Measurements from ENCODE around the gene ZSCAN21.

DNA sequence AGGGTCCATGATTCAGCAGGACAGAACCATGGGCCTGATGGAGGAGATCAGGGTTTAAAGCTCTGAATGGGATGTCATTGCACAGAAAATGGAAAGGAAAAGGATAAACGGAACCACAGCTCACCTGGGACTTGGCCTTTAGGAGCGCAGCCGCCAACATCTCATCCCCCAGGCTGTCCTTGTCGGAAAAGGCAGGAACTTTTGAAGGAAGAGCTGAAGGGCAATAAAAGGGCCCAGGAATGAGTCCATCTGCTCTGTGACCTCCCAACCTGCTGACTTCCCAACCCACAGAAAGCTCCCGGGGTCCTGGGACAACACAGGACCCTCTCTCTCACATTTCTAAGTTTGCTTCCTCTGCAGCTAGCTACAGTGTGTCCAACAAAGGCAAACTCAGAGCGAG is 25.8 kb downstream of the ZSCAN21 start:
- TF ChIP-seq POLR2A (IDR thresholded peaks at IDR 0.05) (no peak), CTCF (IDR thresholded peaks at IDR 0.05) (no peak)
